H1 (cell line): ENCODE measurements around the gene ZBTB43. TPM values are rescaled to one million over a fixed set of nuclear protein-coding genes. Genes with fewer than 3 reads are reported as not detected.

Experiments used
- CTCF ChIA-PET: fragments of 300-600 bp; sonication (Branson Sonifier 250); formaldehyde crosslinking; loops from one replicate; lab custom pipeline; 2021; ENCODE audit not compliant: partially characterized antibody; lab: Charles Lee
- POLR2A ChIA-PET: fragments of 300-600 bp; sonication (Branson Sonifier 250); formaldehyde crosslinking; loops from one replicate; lab custom pipeline; 2021; ENCODE audit warnings: inconsistent platforms; ENCODE audit not compliant: partially characterized antibody; lab: Charles Lee
- DNase-seq, 2 experiments: peaks; one replicate each; pipeline versions ENCODE4 v3.0.0 to v3.0.0-alpha.2; 2010 to 2022; ENCODE audit warnings: low spot score in 2 of 2, low read depth in 1 of 2, mixed read lengths in 1 of 2
- FAIRE-seq: peaks from 2 replicates; lab custom pipeline; 2011; peaks lifted over from hg19 to GRCh38; lab: Jason Lieb, UNC
- H2AFZ ChIP-seq: 2 replicates; pipeline ENCODE4 v1.8.1; 2012; ENCODE audit warnings: low read length, inconsistent platforms
- H2AK5ac ChIP-seq: 2 replicates; pipeline ENCODE4 v1.6.1; 2013; ENCODE audit warnings: low read depth, low read length
- H2BK120ac ChIP-seq: replicated peaks from 2 replicates; pipeline ENCODE3; 2013; ENCODE audit warnings: low read depth, low read length, inconsistent platforms
- H2BK12ac ChIP-seq: 2 replicates; pipeline ENCODE4 v1.6.1; 2013; ENCODE audit warnings: low read depth, low read length
- H2BK15ac ChIP-seq: 2 replicates; pipeline ENCODE4 v1.6.1; 2013; ENCODE audit warnings: low read length
- H2BK20ac ChIP-seq: 2 replicates; pipeline ENCODE4 v1.6.1; 2013; ENCODE audit warnings: low read length
- H2BK5ac ChIP-seq: 2 replicates; pipeline ENCODE4 v1.6.1; 2013; ENCODE audit warnings: low read depth, low read length
- H3K14ac ChIP-seq: 2 replicates; pipeline ENCODE4 v1.6.1; 2013; ENCODE audit warnings: inconsistent platforms; ENCODE audit not compliant: insufficient read length
- H3K18ac ChIP-seq: 2 replicates; pipeline ENCODE4 v1.6.1; 2013; ENCODE audit warnings: low read length; ENCODE audit errors: extremely low read depth
- H3K23ac ChIP-seq: 2 replicates; pipeline ENCODE4 v1.6.1; 2013; ENCODE audit warnings: inconsistent platforms; ENCODE audit not compliant: insufficient read length
- H3K23me2 ChIP-seq: 2 replicates; pipeline ENCODE4 v1.6.1; 2013; ENCODE audit warnings: low read depth, low read length
- H3K27ac ChIP-seq: 2 replicates; pipeline ENCODE4 v1.6.1; 2011; ENCODE audit warnings: low read depth, low read length, inconsistent platforms
- H3K27me3 ChIP-seq, 4 experiments: replicated peaks in 1 of 4; 1 replicate in 1 of 4; 2 replicates in 3 of 4; pipeline versions ENCODE4 v1.6.1 to v1.8.1; 2011 to 2013; ENCODE audit warnings: low read length in 3 of 4, mild to moderate bottlenecking in 3 of 4, inconsistent platforms in 2 of 4, mixed read lengths in 2 of 4, moderate library complexity in 1 of 4; ENCODE audit not compliant: control insufficient read depth in 3 of 4, insufficient read depth in 3 of 4; ENCODE audit errors: extremely low read depth in 1 of 4
- H3K36me3 ChIP-seq, 4 experiments: 2 replicates each; pipeline versions ENCODE4 v1.6.1 to v1.8.1; 2011 to 2013; ENCODE audit warnings: mild to moderate bottlenecking in 4 of 4, low read length in 3 of 4, moderate library complexity in 2 of 4, control low read depth in 1 of 4, inconsistent platforms in 1 of 4; ENCODE audit not compliant: insufficient read depth in 4 of 4, control insufficient read depth in 2 of 4
- H3K4ac ChIP-seq: replicated peaks from 2 replicates; pipeline ENCODE3; 2013; ENCODE audit warnings: low read length, low read depth, mixed read lengths, inconsistent platforms; ENCODE audit not compliant: insufficient read length
- H3K4me1 ChIP-seq, 4 experiments: replicated peaks in 1 of 4; 1 replicate in 1 of 4; 2 replicates in 3 of 4; pipeline versions ENCODE4 v1.6.1 to v1.8.1; 2011 to 2013; ENCODE audit warnings: low read length in 3 of 4, inconsistent platforms in 2 of 4, mixed read lengths in 1 of 4; ENCODE audit not compliant: insufficient read depth in 4 of 4, control insufficient read depth in 3 of 4
- H3K4me2 ChIP-seq, 2 experiments: 2 replicates each; pipeline versions ENCODE4 v1.6.1 to v1.8.1; 2011 to 2013; ENCODE audit warnings: low read depth in 2 of 2, low read length in 2 of 2, control low read depth in 1 of 2, inconsistent platforms in 1 of 2, mild to moderate bottlenecking in 1 of 2; ENCODE audit not compliant: insufficient read depth in 1 of 2
- H3K4me3 ChIP-seq, 4 experiments: fragments of 200-600, 300-600 bp in 1 of 4; sonication (generic), shearing (Covaris generic), sonication (Bioruptor Twin) in 1 of 4; 2 replicates each; pipeline versions ENCODE4 v1.5.1 to v1.8.1; 2011 to 2016; ENCODE audit warnings: low read length in 4 of 4, low read depth in 3 of 4, control low read depth in 2 of 4, inconsistent platforms in 2 of 4, mild to moderate bottlenecking in 2 of 4, mixed read lengths in 1 of 4, moderate library complexity in 1 of 4; ENCODE audit not compliant: insufficient read depth in 2 of 4; ENCODE audit errors: extremely low read depth in 1 of 4
- H3K56ac ChIP-seq: replicated peaks from 2 replicates; pipeline ENCODE3; 2013; ENCODE audit warnings: low read depth, mild to moderate bottlenecking, mixed read lengths, low read length, inconsistent platforms; ENCODE audit not compliant: insufficient read length
- H3K79me1 ChIP-seq: 2 replicates; pipeline ENCODE4 v1.6.1; 2013; ENCODE audit warnings: low read depth, low read length, control low read depth
- H3K79me2 ChIP-seq, 2 experiments: 2 replicates each; pipeline versions ENCODE4 v1.6.1 to v1.8.1; 2012 to 2013; ENCODE audit warnings: low read length in 2 of 2, mild to moderate bottlenecking in 2 of 2, inconsistent platforms in 1 of 2; ENCODE audit not compliant: insufficient read depth in 2 of 2, control insufficient read depth in 1 of 2
- H3K9ac ChIP-seq, 4 experiments: replicated peaks in 1 of 4; 1 replicate in 1 of 4; 2 replicates in 3 of 4; pipeline versions ENCODE4 v1.6.1 to v1.8.1; 2011 to 2013; ENCODE audit warnings: low read depth in 3 of 4, low read length in 3 of 4, control low read depth in 2 of 4, mild to moderate bottlenecking in 2 of 4, moderate library complexity in 2 of 4, inconsistent platforms in 1 of 4; ENCODE audit errors: extremely low read depth in 1 of 4
- H3K9me3 ChIP-seq, 2 experiments: 2 replicates each; pipeline versions ENCODE4 v1.6.1 to v1.8.1; 2012 to 2013; ENCODE audit warnings: mild to moderate bottlenecking in 2 of 2, moderate library complexity in 2 of 2, control low read depth in 1 of 2, inconsistent platforms in 1 of 2, low read depth in 1 of 2, low read length in 1 of 2, mixed read lengths in 1 of 2; ENCODE audit not compliant: insufficient read depth in 2 of 2
- H4K20me1 ChIP-seq, 2 experiments: replicated peaks in 1 of 2; 2 replicates each; pipeline versions ENCODE3 to v1.8.1; 2011 to 2013; ENCODE audit warnings: inconsistent platforms in 2 of 2, low read length in 2 of 2, mild to moderate bottlenecking in 1 of 2; ENCODE audit not compliant: insufficient read depth in 2 of 2, control insufficient read depth in 1 of 2
- H4K5ac ChIP-seq: 2 replicates; pipeline ENCODE4 v1.6.1; 2013; ENCODE audit warnings: low read length, low read depth, mixed read lengths, inconsistent platforms; ENCODE audit not compliant: insufficient read length
- H4K8ac ChIP-seq: 2 replicates; pipeline ENCODE4 v1.8.0; 2013; ENCODE audit warnings: mild to moderate bottlenecking, moderate library complexity, low read length, inconsistent platforms; ENCODE audit not compliant: insufficient read depth; ENCODE audit errors: extremely low read depth
- H4K91ac ChIP-seq: replicated peaks from 2 replicates; pipeline ENCODE3; 2013; ENCODE audit warnings: low read length, mixed read lengths, inconsistent platforms; ENCODE audit not compliant: insufficient read length
- BRCA1 ChIP-seq: IDR thresholded peaks from 2 replicates; pipeline ENCODE4 v1.6.1; 2012; ENCODE audit warnings: low read depth, low read length, improper control_type of control experiment
- CHD1 ChIP-seq: IDR thresholded peaks from 2 replicates; pipeline ENCODE4 v1.6.1; 2012; ENCODE audit warnings: low read depth, low read length, improper control_type of control experiment
- CREB1 ChIP-seq: IDR thresholded peaks from 2 replicates; pipeline ENCODE4 v1.6.1; 2012; ENCODE audit warnings: inconsistent platforms
- CTBP2 ChIP-seq: IDR thresholded peaks from 2 replicates; pipeline ENCODE4 v1.7.0; 2011; ENCODE audit warnings: borderline replicate concordance, mild to moderate bottlenecking, moderate library complexity, mixed read lengths, low read length; ENCODE audit not compliant: insufficient read depth, insufficient read length
- EGR1 ChIP-seq: IDR thresholded peaks from 2 replicates; pipeline ENCODE4 v1.6.1; 2011; ENCODE audit warnings: low read depth, low read length, borderline replicate concordance
- EP300 ChIP-seq, 2 experiments: IDR thresholded peaks; 1 replicate in 1 of 2; 2 replicates in 1 of 2; pipeline ENCODE4 v1.6.1; 2011 to 2012; ENCODE audit warnings: low read depth in 2 of 2, low read length in 2 of 2, mild to moderate bottlenecking in 2 of 2, borderline replicate concordance in 1 of 2, inconsistent platforms in 1 of 2, moderate library complexity in 1 of 2
- FOSL1 ChIP-seq: IDR thresholded peaks from 2 replicates; pipeline ENCODE4 v1.6.1; 2011; ENCODE audit warnings: mild to moderate bottlenecking, low read depth, low read length, moderate library complexity; ENCODE audit not compliant: insufficient read depth
- HDAC6 ChIP-seq: IDR thresholded peaks from one replicate; pipeline ENCODE4 v1.7.1; 2012; ENCODE audit warnings: low read depth, mild to moderate bottlenecking, inconsistent platforms, low read length, moderate library complexity
- NANOG ChIP-seq: IDR thresholded peaks from 2 replicates; pipeline ENCODE4 v1.6.1; 2011; ENCODE audit warnings: low read length, low read depth, mild to moderate bottlenecking, inconsistent platforms; ENCODE audit not compliant: insufficient read depth, poor library complexity, severe bottlenecking
- PHF8 ChIP-seq: fragments of 200-600 bp; sonication (generic); conservative IDR thresholded peaks from 2 replicates; pipeline ENCODE4 v1.7.1; 2012; ENCODE audit warnings: low read depth, mild to moderate bottlenecking, inconsistent platforms, low read length, moderate library complexity
- POLR2AphosphoS5 ChIP-seq: IDR thresholded peaks from 2 replicates; pipeline ENCODE4 v1.6.1; 2011; ENCODE audit warnings: low read depth, low read length
- RXRA ChIP-seq: IDR thresholded peaks from 2 replicates; pipeline ENCODE4 v1.6.1; 2011; ENCODE audit warnings: low read depth, mild to moderate bottlenecking, low read length, moderate library complexity; ENCODE audit not compliant: insufficient read depth
- SP2 ChIP-seq: IDR thresholded peaks from 2 replicates; pipeline ENCODE4 v1.6.1; 2012; ENCODE audit warnings: mild to moderate bottlenecking, low read length, inconsistent platforms
- TCF12 ChIP-seq: IDR thresholded peaks from 2 replicates; pipeline ENCODE4 v1.6.1; 2011; ENCODE audit warnings: low read depth, mild to moderate bottlenecking, low read length
- ZNF274 ChIP-seq: IDR thresholded peaks from 2 replicates; pipeline ENCODE4 v1.7.0; 2012; ENCODE audit warnings: low read length, borderline replicate concordance; ENCODE audit errors: extremely low read depth
- WGBS, 2 experiments: shearing (Covaris generic) in 1 of 2; methylation state at CpG; one replicate each; pipeline versions ENCODE4 v1.1.6 to v1.1.7; 2013 to 2015; ENCODE audit warnings: low lambda C conversion rate in 2 of 2, mixed read lengths in 2 of 2, inconsistent platforms in 1 of 2, low coverage in 1 of 2, missing lambda C conversion rate in 1 of 2; ENCODE audit not compliant: insufficient replicate concordance in 2 of 2, insufficient coverage in 1 of 2, insufficient read length in 1 of 2; ENCODE audit errors: extremely low coverage in 1 of 2, missing lambda C conversion rate in 1 of 2; 5-methylcytosine and 5-hydroxymethylcytosine counted together
- polyA plus RNA-seq, 7 experiments: library from polyadenylated mRNA; depleted of rRNA in 3 of 7; stranded (reverse) in 5 of 7; unstranded in 2 of 7; fragments of >200 nt in 5 of 7; fragments of 200-250 nt in 2 of 7; gene quantifications; 1 replicate in 5 of 7; 2 replicates in 1 of 7; 4 replicates in 1 of 7; pipeline versions ENCODE4 v1.2.1 to v1.2.3, GENCODE V29; 2011 to 2013; ENCODE audit warnings: missing spikeins in 2 of 7, mixed read lengths in 2 of 7
- total RNA-seq: library from RNA; stranded (reverse); fragmentation: NEBNext Ultra II Directional; extraction: Animal tissue kit (Norgen Biotek cat#: 25700); gene quantifications from 2 replicates; pipeline ENCODE4 v1.2.1, GENCODE V29; 2021

Gene ZBTB43
- total and polyA plus RNA-seq, 2 of the 8 experiments (the other 6 are each of a cell fraction or from before 2014, with no cell fraction given) = 4.1 to 16.7 TPM

DNA sequence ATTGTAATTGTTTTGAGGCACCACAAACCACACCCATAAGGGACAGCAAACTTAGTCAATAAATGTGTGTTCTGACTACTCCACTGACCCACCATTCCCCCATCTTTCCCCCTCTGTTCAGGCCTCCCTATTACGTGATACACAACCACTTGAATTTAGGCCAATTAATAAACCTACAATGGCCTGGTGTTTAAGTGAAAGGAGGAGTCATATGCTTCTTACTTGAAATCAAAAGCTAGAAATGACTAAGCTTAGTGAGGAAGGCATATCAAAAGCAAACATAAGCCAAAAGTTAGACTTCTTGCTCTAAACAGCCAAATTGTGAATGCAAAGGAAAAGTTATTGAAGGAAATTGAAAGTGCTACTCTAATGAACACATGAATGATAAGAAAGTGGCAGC, 14.6 kb downstream of the ZBTB43 start:
- ChIA-PET CTCF (interaction anchor here (1.2 kb wide), 1 partner anchor 42 kb away, joined by 3 read pairs; no protein-coding TSS in a partner anchor), POLR2A (interaction anchor here (1.1 kb wide), 1 partner anchor 11 kb away, joined by 3 read pairs; no protein-coding TSS in a partner anchor)
- Histone ChIP-seq H3K4me2 (no peak overlapping the region), H2AK5ac (no peak overlapping the region), H3K4me1 (no peaks in the 10 kb centered on the region), H2BK15ac (no peak overlapping the region), H4K5ac (no peak overlapping the region), H4K91ac (no peak overlapping the region), H3K56ac (no peak overlapping the region), H2BK12ac (no peak overlapping the region), H3K36me3 (peaks cover 0 to 9% (median 4%) of the 10 kb centered on the region in 4 experiments; a peak in 4 of 8 replicates), H2AFZ (no peak overlapping the region), H3K4me3 (no peak overlapping the region), H3K4ac (no peak overlapping the region), H3K18ac (no peak overlapping the region), H3K23me2 (no peaks in the 10 kb centered on the region), H3K79me1 (peaks cover 2% of the 10 kb centered on the region; the same call in 1 of the 2 replicates), H2BK5ac (no peak overlapping the region), H3K14ac (no peak overlapping the region), H4K20me1 (no peaks in the 10 kb centered on the region), H3K9me3 (peaks cover 4 to 11% of the 10 kb centered on the region in 2 experiments; a peak in 1 of 4 replicates), H3K27me3 (no peaks in the 10 kb centered on the region), H3K27ac (no peak overlapping the region), H2BK120ac (no peak overlapping the region), H3K9ac (no peak overlapping the region), H3K23ac (no peak overlapping the region), H4K8ac (no peak overlapping the region), H2BK20ac (no peak overlapping the region), H3K79me2 (peaks cover 0 to 39% of the 10 kb centered on the region in 2 experiments; a peak in 3 of 4 replicates)
- 96% methylated on average over 1 of the region's 1 CpG; no CpG with 5 or more reads in 1 of the 2 experiments for WGBS, 2 experiments
- FAIRE-seq (no peak), DNase-seq (no peak)
- no peak for TF ChIP-seq FOSL1
- no peak for TF ChIP-seq PHF8
- TF ChIP-seq CTBP2 = no peak
- no peak for TF ChIP-seq EP300 (IDR thresholded peaks at IDR 0.05; ENCODE audit: borderline replicate concordance in 1 of 2, low read depth in 2 of 2, low read length in 2 of 2)
- no peak for TF ChIP-seq ZNF274
- no peak for TF ChIP-seq CREB1
- TF ChIP-seq CHD1 = no peak
- no peak for TF ChIP-seq TCF12
- TF ChIP-seq HDAC6 = no peak
- no peak for TF ChIP-seq EGR1
- TF ChIP-seq RXRA = no peak
- TF ChIP-seq POLR2AphosphoS5 = no peak
- TF ChIP-seq NANOG = no peak
- TF ChIP-seq BRCA1 = no peak
- no peak for TF ChIP-seq SP2
